GM18873 (cell line): ENCODE data around the gene SC5D.

Source experiments
- ATAC-seq: cut with Tn5 transposase; IDR thresholded peaks from one replicate; pipeline ENCODE4 v1.9.1; 2021; ENCODE audit warnings: mild to moderate bottlenecking, moderate library complexity, moderate number of reproducible peaks; ENCODE audit not compliant: unreplicated experiment, low FRiP score

SC5D gene

DNA sequence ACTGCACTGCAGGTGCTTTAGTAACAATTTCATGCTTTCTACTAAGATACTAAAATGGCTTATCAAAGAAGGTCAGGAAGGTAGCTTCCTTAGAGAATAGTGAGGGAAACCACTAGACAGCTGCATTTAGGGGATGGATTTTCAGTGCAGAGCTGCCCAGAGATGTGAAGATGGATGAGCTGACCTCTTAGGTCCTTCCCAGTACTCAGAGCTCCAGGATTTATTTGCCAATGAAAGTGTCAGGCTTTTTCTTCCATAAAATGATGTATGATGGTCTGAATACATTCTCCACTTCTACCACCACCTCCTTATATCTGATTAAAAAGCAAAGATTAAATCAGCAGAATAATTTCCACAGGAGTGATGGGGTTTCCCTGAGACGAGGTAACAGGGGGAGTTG, 35.0 kb downstream of the SC5D start:
- ATAC-seq = no peak

- no peak for ATAC-seq
Observed at GRCh38 chr11:121328176-121328966, 35.8 kb downstream of the SC5D start.

- ATAC-seq = no peak
Observed at GRCh38 chr11:121328967-121329679, 36.6 kb downstream of the SC5D start.

DNA sequence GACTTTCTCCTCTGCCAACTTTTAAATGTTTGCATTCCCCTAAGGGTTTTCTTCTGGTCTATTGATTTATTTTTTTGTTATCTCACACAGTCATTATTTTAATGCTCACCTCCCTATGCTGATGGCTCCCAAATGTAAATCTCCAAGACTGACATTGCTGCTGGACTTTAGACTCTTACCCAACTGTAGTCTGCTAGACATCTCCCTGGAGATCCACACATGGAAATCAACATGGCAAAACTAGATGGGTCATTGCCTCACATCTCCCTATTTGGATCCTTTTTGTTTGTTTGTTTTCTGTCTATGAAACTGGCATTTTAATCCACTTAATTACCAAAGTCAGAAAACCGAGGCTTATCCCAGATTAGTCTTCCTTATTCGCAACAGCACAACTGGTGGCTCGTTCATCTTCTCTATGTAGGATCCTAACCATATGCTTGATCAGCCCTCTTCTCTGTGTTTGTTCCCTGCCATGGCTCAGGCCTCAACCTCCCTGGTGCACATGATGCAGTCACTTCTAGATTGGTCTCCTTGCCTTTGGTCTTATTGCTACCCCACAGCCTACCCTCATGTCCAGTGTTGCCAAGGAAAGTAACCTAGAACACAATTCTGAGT, 37.3 kb downstream of the SC5D start:
- no peak for ATAC-seq

- no peak for ATAC-seq
Observed at GRCh38 chr11:121330614-121331435, 38.3 kb downstream of the SC5D start.

GRCh38 chr11:121334973-121335710, 42.6 kb downstream of the SC5D start:
- no peak for ATAC-seq

DNA sequence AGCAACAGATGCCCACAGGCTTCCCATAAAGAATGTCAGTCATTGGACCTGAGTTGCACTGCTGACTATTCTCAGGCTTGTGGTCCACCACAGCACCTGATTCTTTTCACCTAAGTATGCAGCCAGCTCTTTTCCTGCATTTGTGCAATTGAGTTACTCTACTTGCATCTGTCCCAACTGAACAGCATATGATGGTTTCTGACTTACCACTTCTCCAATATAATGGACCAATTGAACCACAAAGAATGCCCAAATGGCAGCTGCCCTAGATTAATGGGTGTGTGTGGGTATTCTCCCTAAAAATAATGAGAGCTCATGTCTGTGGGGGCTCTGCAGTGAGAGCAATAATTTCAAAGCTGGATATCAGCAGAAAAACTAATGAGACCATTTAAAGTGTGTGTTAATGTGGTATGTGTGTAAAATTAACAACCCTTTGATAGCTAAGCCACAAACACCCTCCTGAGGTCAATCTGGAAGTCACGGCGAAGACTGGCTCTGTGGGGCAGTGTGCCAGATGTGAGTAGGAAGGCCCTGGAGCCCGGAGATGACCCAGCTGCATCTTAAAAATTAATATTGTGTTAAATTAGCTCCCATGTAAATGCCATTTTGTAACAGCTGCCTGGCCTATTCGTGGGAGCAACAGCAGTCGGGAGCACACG, 43.8 kb downstream of the SC5D start:
- no peak for ATAC-seq

GRCh38 chr11:121337078-121337477, 44.5 kb downstream of the SC5D start:
- ATAC-seq = no peak

- ATAC-seq = no peak
Observed at GRCh38 chr11:121337740-121338272, 45.2 kb downstream of the SC5D start.

- ATAC-seq = no peak
Observed at GRCh38 chr11:121338536-121338935, 46.0 kb downstream of the SC5D start.

GRCh38 chr11:121340032-121340580, 47.5 kb downstream of the SC5D start:
- no peak for ATAC-seq

DNA sequence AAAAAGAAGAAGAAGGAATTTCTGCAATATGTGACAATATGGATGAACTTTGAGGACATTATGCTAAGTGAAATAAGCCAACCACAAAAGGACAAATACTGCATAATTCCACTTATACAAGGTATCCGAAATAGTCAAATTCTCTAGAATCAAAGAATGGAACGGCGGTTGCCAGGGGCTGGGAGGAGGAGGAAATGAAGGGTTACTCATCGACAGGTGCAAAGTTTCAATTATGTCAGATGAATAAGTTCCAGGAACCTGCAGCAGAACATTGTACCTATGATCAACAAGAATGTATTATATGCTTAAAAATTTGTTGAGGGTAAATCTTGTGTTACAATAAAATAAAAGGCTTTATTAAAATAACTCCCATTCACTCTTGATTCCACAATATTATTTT, 49.0 kb downstream of the SC5D start:
- no peak for ATAC-seq

DNA sequence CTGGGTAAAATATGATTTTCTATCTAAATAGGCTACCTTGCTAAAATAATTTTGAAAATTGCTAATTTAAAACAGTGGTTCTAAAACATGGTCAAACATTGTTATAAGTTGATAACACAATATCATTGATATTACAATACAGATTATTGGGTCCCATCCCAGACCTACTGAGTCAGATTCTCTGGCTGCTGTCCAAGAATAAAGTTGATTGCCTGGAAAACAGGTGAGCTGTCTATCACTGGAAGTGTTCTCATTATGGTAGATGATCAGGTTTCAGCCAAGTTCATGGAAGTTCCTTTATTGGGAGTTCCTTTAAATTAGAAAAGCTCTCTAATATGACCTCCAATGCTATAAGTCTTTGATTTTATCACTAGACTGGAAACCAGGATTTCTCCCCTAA, 52.3 kb downstream of the SC5D start:
- no peak for ATAC-seq

GRCh38 chr11:121347094-121347493, 54.5 kb downstream of the SC5D start:
- ATAC-seq = no peak

GRCh38 chr11:121347813-121348212, 55.2 kb downstream of the SC5D start:
- ATAC-seq = no peak

DNA sequence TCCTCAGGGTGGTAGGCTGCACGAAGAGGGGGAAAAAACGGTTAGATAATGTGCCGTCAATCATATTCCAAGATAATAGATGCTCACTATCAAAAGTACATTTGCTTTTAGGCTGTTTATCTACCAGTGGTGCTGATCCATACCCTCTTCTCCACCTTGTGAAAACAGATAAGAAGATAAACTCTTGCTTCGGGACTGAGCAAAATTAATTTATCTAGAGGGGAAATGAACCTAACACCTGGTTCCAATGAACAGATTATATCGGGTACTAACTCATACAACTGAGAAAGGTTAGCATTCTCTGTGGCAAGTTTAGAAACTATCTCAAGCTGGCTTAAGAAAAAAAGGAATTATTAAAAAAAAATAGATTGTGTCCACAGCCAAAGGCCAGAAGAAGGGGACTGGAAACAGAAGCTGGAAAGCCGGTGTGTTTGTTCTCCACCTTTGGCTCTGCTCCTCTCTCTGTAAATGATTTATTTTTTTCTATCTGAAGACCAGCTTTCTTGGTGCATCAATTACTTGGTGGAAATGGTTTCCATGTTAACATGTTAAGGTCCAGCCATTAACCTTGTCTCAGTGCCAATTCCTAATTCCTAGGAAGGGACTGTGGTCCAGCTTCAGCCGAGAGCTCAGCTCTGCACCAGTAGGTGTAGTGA, 55.8 kb downstream of the SC5D start:
- no peak for ATAC-seq

DNA sequence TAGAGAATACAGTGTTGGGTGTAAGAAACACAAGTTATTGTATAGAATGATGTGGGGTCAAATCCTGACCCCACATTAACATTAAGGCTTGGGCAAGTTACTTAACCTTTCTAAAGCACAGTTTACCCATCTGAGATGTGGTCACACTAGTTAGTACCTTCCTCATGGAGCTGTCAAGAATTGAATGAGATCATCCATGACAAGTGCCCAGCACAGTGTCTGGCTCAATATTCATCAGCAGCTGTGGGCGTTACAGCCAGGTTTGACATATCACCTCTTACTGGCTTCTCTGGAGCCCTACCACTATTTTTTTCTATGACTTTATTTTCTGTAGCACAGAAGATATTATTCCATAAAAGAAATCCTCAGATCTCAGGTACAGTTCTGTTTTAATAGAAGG, 57.2 kb downstream of the SC5D start:
- no peak for ATAC-seq

DNA sequence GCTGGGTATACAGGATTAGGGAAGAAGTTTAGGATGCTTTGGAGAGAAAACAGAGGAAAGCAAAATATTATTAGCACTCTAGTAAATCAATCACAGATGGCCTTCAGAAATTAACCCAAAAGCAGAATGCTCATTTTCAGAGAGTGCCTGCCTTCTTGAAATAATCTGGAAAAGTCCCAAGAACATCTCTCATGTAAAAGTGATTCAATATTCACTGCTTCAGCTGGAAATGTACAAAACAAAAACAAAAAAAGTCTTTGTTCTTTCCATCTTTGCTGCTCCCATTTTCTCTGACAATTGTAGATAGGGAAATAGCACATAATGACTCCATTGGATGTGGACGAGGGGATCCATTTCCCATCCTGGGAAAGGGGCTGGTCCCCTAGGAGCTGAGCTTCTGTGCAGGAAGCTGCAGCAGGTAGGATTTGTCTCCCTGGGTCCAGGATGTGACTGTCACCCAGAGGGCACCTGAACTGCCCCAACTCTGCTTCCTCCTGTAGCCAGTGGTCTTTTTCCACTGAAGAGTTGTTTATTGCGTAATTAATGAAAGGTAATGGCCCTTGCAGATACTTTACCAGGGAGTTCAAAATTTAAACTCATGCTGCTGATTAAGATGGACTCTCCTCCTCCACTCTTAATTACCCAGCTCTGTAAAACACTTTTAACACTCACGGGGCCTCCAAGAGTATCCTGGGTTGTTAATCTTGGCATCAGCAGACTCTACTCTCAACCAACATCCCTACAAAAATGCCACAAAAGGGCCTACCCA, 57.9 kb downstream of the SC5D start:
- ATAC-seq = no peak
